AG20443 (cell line): ENCODE results near the gene TMUB1.

Source experiments
- DNase-seq: peaks from one replicate; pipeline ENCODE4 v3.0.0; 2012; ENCODE audit warnings: low spot score, mixed read lengths

Gene TMUB1

GRCh38 chr7:151068069-151068773 is 15.1 kb downstream of the TMUB1 start:
- DNase-seq = no peak

DNA sequence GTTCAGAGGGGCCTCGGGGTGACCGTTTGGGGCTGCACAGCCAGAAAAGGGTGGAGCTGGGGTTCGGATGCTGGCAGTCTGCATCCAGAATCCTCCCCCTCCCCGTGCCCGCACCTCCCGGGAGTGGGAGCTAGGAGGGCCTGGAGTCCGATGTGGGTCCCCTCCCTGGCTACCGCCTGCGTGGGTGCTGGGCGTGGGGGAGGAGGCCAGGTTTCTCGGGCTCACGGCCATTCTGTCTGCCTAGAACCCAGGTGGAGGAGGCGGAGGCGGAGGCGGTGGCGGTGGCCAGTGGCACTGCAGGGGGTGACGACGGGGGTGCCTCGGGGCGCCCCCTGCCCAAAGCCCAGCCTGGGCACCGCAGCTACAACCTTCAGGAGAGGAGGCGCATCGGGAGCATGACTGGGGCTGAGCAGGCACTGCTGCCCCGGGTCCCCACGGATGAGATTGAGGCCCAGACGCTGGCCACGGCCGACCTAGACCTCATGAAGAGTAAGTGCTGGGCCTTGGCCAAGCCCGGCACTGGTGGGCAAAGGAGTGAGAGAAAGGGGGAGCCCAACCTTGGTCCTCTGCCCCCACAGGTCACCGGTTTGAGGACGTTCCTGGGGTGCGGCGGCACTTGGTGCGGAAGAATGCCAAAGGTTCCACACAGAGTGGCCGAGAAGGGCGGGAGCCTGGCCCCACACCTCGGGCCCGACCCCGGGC is 16.9 kb downstream of the TMUB1 start:
- no peak for DNase-seq

- no peak for DNase-seq
Observed at GRCh38 chr7:151065516-151065915, 17.8 kb downstream of the TMUB1 start.

GRCh38 chr7:151064993-151065392 is 18.3 kb downstream of the TMUB1 start:
- DNase-seq = no peak

GRCh38 chr7:151064454-151064853 is 18.8 kb downstream of the TMUB1 start:
- DNase-seq = no peak

- peak; percentile 82 for DNase-seq
Observed at GRCh38 chr7:151063212-151063561, 20.1 kb downstream of the TMUB1 start.

GRCh38 chr7:151062399-151063211 is 20.7 kb downstream of the TMUB1 start:
- peak; percentile 86 for DNase-seq

DNA sequence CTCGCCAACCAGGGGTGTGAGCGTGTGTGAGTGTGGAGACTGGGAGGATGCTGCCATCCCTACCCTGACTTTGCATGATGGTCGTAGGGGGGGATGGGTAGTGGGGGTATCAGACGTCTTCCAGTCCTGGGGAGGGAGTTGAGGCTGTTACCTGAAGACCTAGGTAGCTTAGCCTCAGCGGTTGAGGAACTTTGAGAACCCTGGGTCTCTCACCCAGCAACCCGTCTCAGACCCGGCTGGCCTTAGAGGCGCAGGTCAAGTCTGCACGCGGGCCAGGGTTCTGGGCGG is 21.2 kb downstream of the TMUB1 start:
- DNase-seq = no peak

DNA sequence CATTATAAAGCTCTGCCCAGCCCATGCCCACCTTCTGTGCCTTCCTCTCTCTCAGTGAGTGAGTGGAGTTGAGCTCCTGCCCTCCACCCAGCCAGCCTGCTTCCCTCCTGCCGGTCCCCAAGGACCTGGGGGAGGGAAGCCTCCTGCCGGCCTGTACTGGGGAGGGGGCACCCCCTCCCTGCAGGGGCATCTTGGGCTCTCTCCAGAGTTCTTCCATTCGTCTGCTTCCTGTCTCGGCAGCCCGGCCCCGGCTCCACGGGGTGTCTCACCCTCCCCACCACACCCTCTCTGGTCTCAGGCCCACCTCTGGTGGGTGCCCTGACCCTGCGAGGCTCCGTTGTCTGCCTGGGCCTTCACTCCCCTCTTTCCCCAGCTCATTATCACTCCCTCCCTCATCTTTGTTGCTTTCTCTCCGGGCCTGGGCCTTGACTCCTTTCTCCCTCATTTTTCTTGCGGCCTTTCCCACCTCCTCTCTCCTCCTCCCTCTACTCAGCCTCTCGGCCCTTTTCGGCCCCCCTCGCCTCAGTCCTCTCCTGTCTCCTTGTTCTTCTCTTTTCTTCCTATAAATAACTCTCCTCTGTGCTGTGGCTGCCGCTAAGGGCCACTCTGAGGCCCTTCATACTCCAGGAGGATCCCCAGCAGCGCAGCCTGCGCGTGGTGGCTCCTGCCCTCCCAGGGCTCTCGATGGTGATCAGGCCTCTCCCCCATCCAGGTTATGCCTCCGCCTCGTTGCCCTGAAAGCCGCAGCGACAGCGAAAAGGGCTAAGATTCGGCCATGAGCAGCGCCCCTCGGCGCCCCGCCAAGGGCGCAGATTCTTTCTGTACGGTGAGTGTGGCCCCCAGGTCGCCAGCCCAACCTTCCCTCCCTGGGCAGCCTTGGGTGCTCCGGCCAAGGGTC is 21.8 kb downstream of the TMUB1 start:
- no peak for DNase-seq

DNA sequence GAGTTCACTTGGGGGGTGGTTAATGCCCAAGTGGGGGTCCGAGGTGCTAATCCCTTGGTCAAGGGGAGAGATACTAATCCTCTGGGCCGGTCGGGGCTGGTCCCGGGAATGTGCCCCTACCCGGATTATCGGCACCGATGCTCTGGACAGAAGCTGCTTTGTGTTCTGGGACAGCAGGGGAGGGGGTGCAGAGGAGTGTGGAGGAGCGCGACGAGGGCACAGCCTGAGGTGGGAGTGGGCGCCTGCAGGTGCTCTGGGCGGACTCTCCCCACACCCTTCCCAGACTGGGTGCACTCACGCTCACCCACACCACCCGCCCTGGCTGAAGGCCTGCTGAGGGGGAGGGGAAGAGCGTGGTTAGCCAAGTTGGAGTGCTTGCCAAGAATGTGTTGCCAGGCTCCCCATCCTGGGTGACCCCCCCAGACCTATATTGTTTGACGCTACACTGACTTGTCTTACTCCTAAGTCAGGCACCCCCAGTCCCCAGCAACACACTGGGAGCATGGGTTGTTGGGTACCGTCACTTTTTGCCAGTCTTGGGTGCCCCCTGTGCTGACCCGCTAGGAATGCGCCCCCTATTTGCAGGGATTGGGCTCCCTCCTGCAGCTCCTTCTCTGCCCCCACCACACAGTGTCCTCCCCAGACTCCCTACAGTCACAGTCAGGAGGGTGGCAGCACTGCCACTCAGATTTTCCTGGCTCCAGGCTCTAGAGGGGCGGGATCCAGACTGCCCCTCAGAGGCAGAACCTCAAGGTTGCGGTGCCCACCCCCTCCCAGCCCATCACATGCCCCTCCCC is 22.7 kb downstream of the TMUB1 start:
- no peak for DNase-seq

DNA sequence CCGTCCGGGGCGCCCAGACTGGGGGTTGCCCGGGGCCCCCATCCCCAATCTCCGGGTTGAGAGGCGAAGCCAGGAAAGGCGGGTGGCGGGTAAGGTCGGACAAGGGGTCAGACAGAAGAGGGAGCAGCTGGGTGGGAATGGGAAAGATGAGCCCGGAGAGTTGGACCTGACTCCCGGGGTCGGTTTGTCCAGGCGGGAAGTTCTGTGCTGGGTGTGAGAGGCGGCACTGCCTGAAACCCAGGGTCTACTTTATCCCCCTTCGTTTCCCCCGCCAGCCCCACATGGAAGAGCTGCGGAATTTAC is 23.2 kb downstream of the TMUB1 start:
- no peak for DNase-seq

DNA sequence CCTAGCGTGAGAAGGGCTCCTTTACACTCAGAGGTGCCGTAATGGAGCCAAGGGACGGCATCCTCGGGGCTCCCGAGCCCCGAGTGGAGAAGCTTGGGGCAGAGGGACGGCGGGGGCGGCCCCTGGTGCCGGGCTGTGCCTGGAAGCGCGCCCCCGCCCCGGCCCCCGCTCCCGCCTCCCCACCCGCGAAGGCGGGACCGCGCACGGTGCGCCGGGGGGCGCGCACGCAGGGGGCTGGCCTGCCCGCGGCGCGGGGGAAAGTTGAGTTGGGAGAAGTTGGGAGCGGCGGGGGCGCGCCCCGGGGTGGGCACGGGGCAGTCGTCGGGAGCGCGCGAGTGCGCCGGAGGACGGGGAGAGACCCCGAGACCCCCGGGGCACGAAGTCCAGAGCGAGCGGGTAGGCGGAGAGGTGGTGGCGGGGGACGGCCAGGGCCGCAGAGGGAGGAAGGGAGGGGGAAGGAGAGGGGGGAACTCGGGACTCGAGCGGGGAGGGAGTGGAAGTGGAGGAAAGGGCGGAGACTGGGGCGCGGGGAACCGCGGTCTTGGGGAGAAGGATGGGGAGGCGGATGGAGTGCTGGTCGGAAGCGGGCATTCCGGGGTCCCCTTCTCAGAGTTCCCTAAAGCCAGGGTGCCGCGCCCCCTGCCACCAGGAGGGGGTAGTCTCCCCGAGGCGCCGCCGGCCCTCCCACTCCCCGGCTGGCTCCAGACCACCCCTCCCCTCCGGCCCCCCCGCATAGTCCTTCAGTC is 23.8 kb downstream of the TMUB1 start, which contains the start of gene SLC4A2:
Gene SLC4A2, plus strand, starts transcription at position 223 of the 746 bp plus-strand sequence. CDS start 2,399 bp downstream, outside the sequence.
- peak; percentile 94 for DNase-seq

DNA sequence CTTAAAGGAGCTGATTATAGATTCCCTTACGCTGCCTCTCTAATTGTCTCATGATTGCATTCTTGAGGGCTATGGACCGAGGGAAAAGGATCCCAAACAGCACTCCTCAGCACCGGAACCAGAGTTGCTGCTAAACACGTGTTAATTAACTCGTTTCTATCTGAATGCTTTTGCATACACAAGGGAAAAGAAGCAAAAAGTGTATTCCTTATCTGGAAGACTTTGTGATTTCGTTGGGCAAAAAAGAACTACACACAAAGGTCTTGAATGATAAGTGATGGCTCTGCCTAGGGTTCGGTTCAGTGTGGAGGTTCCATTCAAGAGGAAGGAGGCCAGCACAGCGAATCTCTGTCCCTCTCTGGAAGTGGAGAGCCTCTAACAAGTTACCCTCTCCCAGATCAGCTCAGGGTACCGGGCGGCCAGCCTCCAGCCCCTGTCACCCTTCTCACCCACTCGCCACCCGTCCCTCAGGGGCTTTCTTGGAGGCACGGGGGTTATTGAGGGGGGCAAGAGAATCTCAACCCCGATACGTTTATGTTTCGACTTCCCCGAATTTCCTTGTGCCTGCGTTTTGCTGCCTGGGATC is 24.4 kb downstream of the TMUB1 start:
- DNase-seq = no peak

- DNase-seq = peak; percentile 98
Observed at GRCh38 chr7:151057989-151058780, 25.1 kb downstream of the TMUB1 start.

GRCh38 chr7:151057506-151057988 is 25.7 kb downstream of the TMUB1 start, which contains the start of gene CDK5:
CDK5 (minus strand) TSS chr7:151057897; CDS start chr7:151057848, 49 bp downstream.
- no peak for DNase-seq

DNA sequence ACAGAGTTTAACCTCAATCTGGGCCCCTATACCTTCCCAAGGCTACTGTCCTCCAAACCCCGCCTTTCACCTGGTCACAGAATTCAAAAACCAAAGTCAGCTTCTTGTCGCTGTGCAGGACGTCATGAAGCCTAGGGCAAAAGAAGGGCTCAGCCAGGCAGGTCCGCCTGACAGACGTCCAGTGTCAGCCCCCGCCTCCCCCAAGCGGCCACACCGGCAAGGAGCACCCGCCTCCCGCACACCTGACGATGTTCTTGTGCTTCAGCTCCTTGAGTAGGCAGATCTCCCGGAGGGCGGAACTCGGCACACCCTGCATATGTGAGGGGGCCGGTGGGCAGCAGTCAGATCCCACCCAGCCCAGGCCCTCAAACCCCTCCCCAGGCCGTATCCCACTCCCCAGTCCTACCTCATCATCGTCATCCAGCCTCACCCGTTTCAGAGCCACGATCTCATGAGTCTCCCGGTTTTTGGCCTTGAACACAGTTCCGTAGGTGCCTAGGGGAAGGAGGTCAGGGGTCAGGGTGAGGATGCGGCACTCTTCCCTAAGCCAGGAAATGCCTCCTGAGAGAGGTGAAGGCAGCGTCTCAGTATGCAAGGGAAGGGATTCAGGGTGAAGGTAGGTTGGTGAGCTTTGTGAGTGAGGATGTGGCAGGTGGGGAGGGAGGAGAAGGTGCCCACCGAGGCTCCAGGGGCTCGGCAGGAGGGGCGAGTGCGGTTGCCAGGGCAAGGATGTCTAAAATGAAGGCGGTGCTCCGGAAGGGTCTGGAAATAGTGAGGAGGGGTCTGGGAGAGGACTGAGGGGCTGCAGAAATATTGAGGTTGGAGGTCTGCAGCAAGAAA is 26.4 kb downstream of the TMUB1 start:
- no peak for DNase-seq

- DNase-seq = no peak
Observed at GRCh38 chr7:151056283-151056665, 27.0 kb downstream of the TMUB1 start.

- no peak for DNase-seq
Observed at GRCh38 chr7:151053751-151054150, 29.5 kb downstream of the TMUB1 start.
